H9 (cell line): ENCODE results near the gene CUL4A. TPM values are rescaled to one million over a fixed set of nuclear protein-coding genes. Genes with fewer than 3 reads are reported as not detected.

Experiments
- DNase-seq: peaks from one replicate; pipeline ENCODE4 v3.0.0-alpha.2; 2017
- H2AFZ ChIP-seq: one replicate; pipeline ENCODE4 v1.6.1; 2013; ENCODE audit warnings: mild to moderate bottlenecking, low read length, control low read depth, moderate library complexity
- H2AK5ac ChIP-seq: 2 replicates; pipeline ENCODE4 v1.6.1; 2013; ENCODE audit warnings: low read length, control low read depth, mixed read lengths; ENCODE audit not compliant: insufficient read length
- H2BK120ac ChIP-seq: one replicate; pipeline ENCODE4 v1.6.1; 2013; ENCODE audit warnings: low read depth, mild to moderate bottlenecking, low read length, control low read depth, inconsistent platforms; ENCODE audit not compliant: poor library complexity, severe bottlenecking
- H2BK12ac ChIP-seq: 2 replicates; pipeline ENCODE4 v1.6.1; 2013; ENCODE audit warnings: low read length, control low read depth, mixed read lengths, low read depth; ENCODE audit not compliant: insufficient read length
- H2BK15ac ChIP-seq: 2 replicates; pipeline ENCODE4 v1.6.1; 2013; ENCODE audit warnings: low read depth, low read length, control low read depth
- H2BK20ac ChIP-seq: one replicate; pipeline ENCODE4 v1.6.1; 2013; ENCODE audit warnings: low read depth, mild to moderate bottlenecking, low read length, control low read depth, inconsistent platforms; ENCODE audit not compliant: poor library complexity, severe bottlenecking
- H2BK5ac ChIP-seq: 2 replicates; pipeline ENCODE4 v1.6.1; 2013; ENCODE audit warnings: low read length, control low read depth, mixed read lengths; ENCODE audit not compliant: insufficient read length
- H3K14ac ChIP-seq: 2 replicates; pipeline ENCODE4 v1.6.1; 2013; ENCODE audit warnings: low read length, control low read depth; ENCODE audit not compliant: insufficient read depth
- H3K18ac ChIP-seq: 2 replicates; pipeline ENCODE4 v1.6.1; 2013; ENCODE audit warnings: low read depth, mild to moderate bottlenecking, mixed read lengths, low read length, control low read depth; ENCODE audit not compliant: insufficient read length
- H3K23ac ChIP-seq: 2 replicates; pipeline ENCODE4 v1.6.1; 2013; ENCODE audit warnings: low read length, control low read depth, mixed read lengths, low read depth; ENCODE audit not compliant: insufficient read length
- H3K23me2 ChIP-seq: 2 replicates; pipeline ENCODE4 v1.6.1; 2013; ENCODE audit warnings: low read depth, mild to moderate bottlenecking, mixed read lengths, low read length, control low read depth; ENCODE audit not compliant: insufficient read length, poor library complexity, severe bottlenecking
- H3K27ac ChIP-seq: 2 replicates; pipeline ENCODE4 v1.5.1; 2013; ENCODE audit warnings: low read length, control low read depth, mixed read lengths, low read depth; ENCODE audit not compliant: insufficient read length
- H3K27me3 ChIP-seq: 2 replicates; pipeline ENCODE4 v1.6.1; 2013; ENCODE audit warnings: low read length, control low read depth, inconsistent platforms; ENCODE audit not compliant: insufficient read depth
- H3K4ac ChIP-seq: 2 replicates; pipeline ENCODE4 v1.6.1; 2013; ENCODE audit warnings: low read depth, mild to moderate bottlenecking, control low read depth, inconsistent platforms, low read length, moderate library complexity
- H3K4me1 ChIP-seq: 2 replicates; pipeline ENCODE4 v1.6.1; 2013; ENCODE audit warnings: low read length, control low read depth, inconsistent platforms; ENCODE audit not compliant: insufficient read depth
- H3K4me2 ChIP-seq: 2 replicates; pipeline ENCODE4 v1.6.1; 2013; ENCODE audit warnings: low read length, control low read depth, mixed read lengths; ENCODE audit not compliant: insufficient read length, insufficient read depth
- H3K56ac ChIP-seq: 2 replicates; pipeline ENCODE4 v1.6.1; 2013; ENCODE audit warnings: low read depth, mild to moderate bottlenecking, mixed read lengths, low read length, control low read depth; ENCODE audit not compliant: insufficient read length
- H3K79me1 ChIP-seq: 2 replicates; pipeline ENCODE4 v1.6.1; 2013; ENCODE audit warnings: low read depth, mild to moderate bottlenecking, moderate library complexity, low read length, control low read depth, inconsistent platforms; ENCODE audit not compliant: insufficient read depth, poor library complexity, severe bottlenecking
- H3K79me2 ChIP-seq: 2 replicates; pipeline ENCODE4 v1.6.1; 2013; ENCODE audit warnings: low read length, control low read depth, inconsistent platforms; ENCODE audit not compliant: insufficient read depth
- H3K9ac ChIP-seq: 2 replicates; pipeline ENCODE4 v1.6.1; 2013; ENCODE audit warnings: low read length, control low read depth, mixed read lengths; ENCODE audit not compliant: insufficient read length; ENCODE audit errors: extremely low read depth
- H3K9me3 ChIP-seq: one replicate; pipeline ENCODE4 v1.6.1; 2013; ENCODE audit warnings: low read depth, low read length, inconsistent platforms; ENCODE audit not compliant: control insufficient read depth
- H3T11ph ChIP-seq: one replicate; pipeline ENCODE4 v1.6.1; 2013; ENCODE audit warnings: mild to moderate bottlenecking, low read length, control low read depth, inconsistent platforms
- H4K20me1 ChIP-seq: one replicate; pipeline ENCODE4 v1.6.1; 2013; ENCODE audit not compliant: control insufficient read depth, insufficient read length, insufficient read depth
- H4K5ac ChIP-seq: 2 replicates; pipeline ENCODE4 v1.6.1; 2013; ENCODE audit warnings: low read depth, mild to moderate bottlenecking, mixed read lengths, low read length, control low read depth; ENCODE audit not compliant: insufficient read length
- H4K8ac ChIP-seq: replicated peaks from 2 replicates; pipeline ENCODE4 v1.6.1; 2013; ENCODE audit warnings: low read length, control low read depth, mixed read lengths, low read depth; ENCODE audit not compliant: insufficient read length
- H4K91ac ChIP-seq: 2 replicates; pipeline ENCODE4 v1.6.1; 2013; ENCODE audit warnings: low read depth, mild to moderate bottlenecking, moderate library complexity, mixed read lengths, low read length, control low read depth; ENCODE audit not compliant: insufficient read length
- H3K27ac Mint-ChIP-seq, 3 experiments: 2 replicates in 2 of 3; 3 replicates in 1 of 3; pipeline ENCODE4 v1.8.0; 2020 to 2021; ENCODE audit warnings: mixed read lengths in 3 of 3, mild to moderate bottlenecking in 1 of 3, moderate library complexity in 1 of 3
- H3K27me3 Mint-ChIP-seq: 2 replicates; pipeline ENCODE4 v1.8.0; 2021; ENCODE audit warnings: low read depth, mild to moderate bottlenecking, moderate library complexity, mixed read lengths
- H3K36me3 Mint-ChIP-seq, 3 experiments: 2 replicates in 2 of 3; 3 replicates in 1 of 3; pipeline ENCODE4 v1.8.0; 2020 to 2021; ENCODE audit warnings: low read depth in 3 of 3, mixed read lengths in 3 of 3; ENCODE audit not compliant: insufficient read depth in 1 of 3
- H3K4me1 Mint-ChIP-seq, 2 experiments: 2 replicates each; pipeline ENCODE4 v1.8.0; 2020; ENCODE audit warnings: mixed read lengths in 2 of 2
- H3K4me3 Mint-ChIP-seq, 2 experiments: 2 replicates in 1 of 2; 3 replicates in 1 of 2; pipeline ENCODE4 v1.8.0; 2020 to 2021; ENCODE audit warnings: mild to moderate bottlenecking in 2 of 2, mixed read lengths in 2 of 2, moderate library complexity in 1 of 2
- H3K9me3 Mint-ChIP-seq, 2 experiments: 2 replicates in 1 of 2; 3 replicates in 1 of 2; pipeline ENCODE4 v1.8.0; 2020; ENCODE audit warnings: mild to moderate bottlenecking in 2 of 2, mixed read lengths in 2 of 2, moderate library complexity in 1 of 2
- WGBS: extraction: QIAGEN DNeasy Blood & Tissue Kit; methylation state at CpG from one replicate; pipeline ENCODE4 v1.1.7; 2013; ENCODE audit warnings: missing lambda C conversion rate, low lambda C conversion rate, mixed read lengths; ENCODE audit not compliant: insufficient read length; ENCODE audit errors: extremely low coverage; 5-methylcytosine and 5-hydroxymethylcytosine counted together
- total RNA-seq: library from RNA; stranded (reverse); gene quantifications from 2 replicates; pipeline ENCODE4 v1.2.1, GENCODE V29; 2021
- TF ChIP-seq, protein P1 (sequence below): fragments of 200-600 bp; sonication (generic); conservative IDR thresholded peaks from 3 replicates; pipeline ENCODE4 v1.8.0; 2021; ENCODE audit warnings: antibody characterized with exemption, mild to moderate bottlenecking

CUL4A gene
- total RNA-seq, 1 experiment from 2014 or later, result 97.9 TPM

DNA sequence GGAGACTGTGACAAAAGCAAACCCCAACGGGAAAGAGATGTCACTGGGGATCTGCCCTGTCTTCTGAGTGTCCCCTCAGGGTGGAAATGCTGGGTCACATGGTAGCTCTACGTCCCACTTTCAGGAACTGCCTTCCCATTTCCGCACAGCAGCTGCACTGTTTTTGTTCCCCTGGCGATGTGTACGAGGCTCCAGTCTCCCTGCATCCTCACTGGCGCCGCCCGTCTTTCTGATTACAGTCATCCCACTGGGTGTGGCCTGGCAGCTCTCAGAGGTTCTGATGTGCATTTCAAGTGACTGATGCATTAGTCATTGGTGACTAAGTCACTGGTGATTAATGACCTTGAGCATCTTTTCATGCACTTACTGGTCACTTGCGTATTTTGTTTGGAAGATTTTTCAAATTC, 22.1 kb upstream of the CUL4A start:
- Histone ChIP-seq H2AFZ (no peak overlapping the region), H2BK120ac (no peak overlapping the region), H3K23me2 (no peaks in the 10 kb centered on the region), H3K9ac (no peak overlapping the region), H2BK15ac (no peak overlapping the region), H3K23ac (no peak overlapping the region), H4K5ac (no peak overlapping the region), H3K4me1 (no peaks in the 10 kb centered on the region), H3K27me3 (no peaks in the 10 kb centered on the region), H3K79me1 (peaks cover 3% of the 10 kb centered on the region), H2BK5ac (no peak overlapping the region), H3K14ac (no peak overlapping the region), H3K18ac (no peak overlapping the region), H4K20me1 (no peaks in the 10 kb centered on the region), H3K4me2 (no peak overlapping the region), H4K8ac (no peak overlapping the region), H3T11ph (no peak overlapping the region), H3K9me3 (no peaks in the 10 kb centered on the region), H4K91ac (no peak overlapping the region), H3K4ac (no peak overlapping the region), H3K56ac (no peak overlapping the region), H2AK5ac (no peak overlapping the region), H2BK12ac (no peak overlapping the region), H3K79me2 (no peaks in the 10 kb centered on the region), H2BK20ac (no peak overlapping the region), H3K27ac (no peak overlapping the region)
- H3K4me1 Mint-ChIP-seq, result no peaks in the 10 kb centered on the region; a peak in 1 of 4 replicates
- no peaks in the 10 kb centered on the region; the same call in 1 of the 2 replicates for H3K27me3 Mint-ChIP-seq
- TF ChIP-seq, protein P1, sequence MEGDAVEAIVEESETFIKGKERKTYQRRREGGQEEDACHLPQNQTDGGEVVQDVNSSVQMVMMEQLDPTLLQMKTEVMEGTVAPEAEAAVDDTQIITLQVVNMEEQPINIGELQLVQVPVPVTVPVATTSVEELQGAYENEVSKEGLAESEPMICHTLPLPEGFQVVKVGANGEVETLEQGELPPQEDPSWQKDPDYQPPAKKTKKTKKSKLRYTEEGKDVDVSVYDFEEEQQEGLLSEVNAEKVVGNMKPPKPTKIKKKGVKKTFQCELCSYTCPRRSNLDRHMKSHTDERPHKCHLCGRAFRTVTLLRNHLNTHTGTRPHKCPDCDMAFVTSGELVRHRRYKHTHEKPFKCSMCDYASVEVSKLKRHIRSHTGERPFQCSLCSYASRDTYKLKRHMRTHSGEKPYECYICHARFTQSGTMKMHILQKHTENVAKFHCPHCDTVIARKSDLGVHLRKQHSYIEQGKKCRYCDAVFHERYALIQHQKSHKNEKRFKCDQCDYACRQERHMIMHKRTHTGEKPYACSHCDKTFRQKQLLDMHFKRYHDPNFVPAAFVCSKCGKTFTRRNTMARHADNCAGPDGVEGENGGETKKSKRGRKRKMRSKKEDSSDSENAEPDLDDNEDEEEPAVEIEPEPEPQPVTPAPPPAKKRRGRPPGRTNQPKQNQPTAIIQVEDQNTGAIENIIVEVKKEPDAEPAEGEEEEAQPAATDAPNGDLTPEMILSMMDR, result no peak
- DNase-seq, result no peak
- no peaks in the 10 kb centered on the region for H3K9me3 Mint-ChIP-seq
- no peak overlapping the region for H3K4me3 Mint-ChIP-seq
- H3K36me3 Mint-ChIP-seq, result peaks cover 43 to 79% (median 78%) of the 10 kb centered on the region in 3 experiments
- peak overlapping the region in 1 of 3 experiments; percentile 83; a peak in 1 of 7 replicates for H3K27ac Mint-ChIP-seq
- no CpG with 5 or more reads among the region's 9 CpGs for WGBS
